Neutrophil (primary cell): ENCODE data around the gene SPATA21.

ENCODE experiments used
- H3K27ac ChIP-seq: fragments of 200-600 bp; sonication (generic); 2 replicates; pipeline ENCODE4 v1.5.1; 2016; ENCODE audit warnings: mild to moderate bottlenecking, moderate library complexity
- H3K27me3 ChIP-seq: fragments of 200-600 bp; sonication (generic); 2 replicates; pipeline ENCODE4 v1.6.0; 2016; ENCODE audit warnings: mild to moderate bottlenecking
- H3K36me3 ChIP-seq: fragments of 200-600 bp; sonication (generic); 2 replicates; pipeline ENCODE4 v1.5.1; 2017
- H3K4me1 ChIP-seq, 2 experiments: fragments of 200-600 bp in 1 of 2; sonication (generic) in 1 of 2; 1 replicate in 1 of 2; 2 replicates in 1 of 2; pipeline versions ENCODE4 v1.5.1 to v1.6.1; 2013 to 2016; ENCODE audit warnings: low read depth in 1 of 2, low read length in 1 of 2, mild to moderate bottlenecking in 1 of 2, moderate library complexity in 1 of 2; ENCODE audit not compliant: control insufficient read depth in 1 of 2, insufficient read depth in 1 of 2
- H3K4me3 ChIP-seq, 2 experiments: fragments of 200-600 bp in 1 of 2; sonication (generic) in 1 of 2; 1 replicate in 1 of 2; 2 replicates in 1 of 2; pipeline ENCODE4 v1.5.1; 2013 to 2016; ENCODE audit warnings: low read depth in 1 of 2, low read length in 1 of 2, mild to moderate bottlenecking in 1 of 2, moderate library complexity in 1 of 2
- H3K9me3 ChIP-seq: fragments of 200-600 bp; sonication (generic); 2 replicates; pipeline ENCODE4 v1.5.1; 2016
- TF ChIP-seq, protein P1 (sequence below): fragments of 200-600 bp; sonication (generic); IDR thresholded peaks from 2 replicates; pipeline ENCODE4 v1.5.1; 2016; ENCODE audit warnings: antibody characterized with exemption

Gene SPATA21

GRCh38 chr1:16392740-16393569, 44.3 kb downstream of the SPATA21 start:
- TF ChIP-seq, protein P1, sequence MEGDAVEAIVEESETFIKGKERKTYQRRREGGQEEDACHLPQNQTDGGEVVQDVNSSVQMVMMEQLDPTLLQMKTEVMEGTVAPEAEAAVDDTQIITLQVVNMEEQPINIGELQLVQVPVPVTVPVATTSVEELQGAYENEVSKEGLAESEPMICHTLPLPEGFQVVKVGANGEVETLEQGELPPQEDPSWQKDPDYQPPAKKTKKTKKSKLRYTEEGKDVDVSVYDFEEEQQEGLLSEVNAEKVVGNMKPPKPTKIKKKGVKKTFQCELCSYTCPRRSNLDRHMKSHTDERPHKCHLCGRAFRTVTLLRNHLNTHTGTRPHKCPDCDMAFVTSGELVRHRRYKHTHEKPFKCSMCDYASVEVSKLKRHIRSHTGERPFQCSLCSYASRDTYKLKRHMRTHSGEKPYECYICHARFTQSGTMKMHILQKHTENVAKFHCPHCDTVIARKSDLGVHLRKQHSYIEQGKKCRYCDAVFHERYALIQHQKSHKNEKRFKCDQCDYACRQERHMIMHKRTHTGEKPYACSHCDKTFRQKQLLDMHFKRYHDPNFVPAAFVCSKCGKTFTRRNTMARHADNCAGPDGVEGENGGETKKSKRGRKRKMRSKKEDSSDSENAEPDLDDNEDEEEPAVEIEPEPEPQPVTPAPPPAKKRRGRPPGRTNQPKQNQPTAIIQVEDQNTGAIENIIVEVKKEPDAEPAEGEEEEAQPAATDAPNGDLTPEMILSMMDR: no peak
- H3K27ac ChIP-seq: no peak overlapping the region
- H3K27me3 ChIP-seq: no peaks in the 10 kb centered on the region
- H3K4me3 ChIP-seq: no peak overlapping the region
- peaks cover 9% of the 10 kb centered on the region in 2 experiments for H3K4me1 ChIP-seq
- no peaks in the 10 kb centered on the region for H3K9me3 ChIP-seq
- H3K36me3 ChIP-seq: peaks cover 54% of the 10 kb centered on the region

DNA sequence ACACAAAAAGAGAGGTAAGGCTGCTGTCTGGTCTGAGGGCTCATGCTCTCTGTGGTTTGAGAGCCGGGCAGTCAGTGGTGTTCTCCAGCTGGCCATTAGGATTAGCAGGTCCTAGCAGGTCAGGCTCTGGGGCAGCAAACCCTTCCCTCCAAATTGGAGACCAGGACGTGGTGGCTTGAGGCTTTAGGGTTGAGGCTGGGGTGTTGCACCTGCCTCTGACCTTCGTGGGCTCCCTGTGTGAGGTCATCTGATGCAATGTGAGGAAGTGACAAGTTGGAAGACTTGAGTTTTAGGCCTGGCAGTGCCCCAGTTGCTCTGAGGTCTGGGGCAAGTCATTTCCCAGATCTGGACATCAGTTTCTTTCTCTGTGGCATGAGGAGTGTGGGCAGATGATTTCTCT, 45.8 kb downstream of the SPATA21 start:
- peak overlapping the region; percentile 62 for H3K27ac ChIP-seq
- TF ChIP-seq, protein P1: no peak
- no peaks in the 10 kb centered on the region for H3K27me3 ChIP-seq
- H3K4me1 ChIP-seq: peaks cover 21 to 24% of the 10 kb centered on the region in 2 experiments
- no peaks in the 10 kb centered on the region for H3K9me3 ChIP-seq
- no peak overlapping the region for H3K4me3 ChIP-seq
- peaks cover 39% of the 10 kb centered on the region for H3K36me3 ChIP-seq

DNA sequence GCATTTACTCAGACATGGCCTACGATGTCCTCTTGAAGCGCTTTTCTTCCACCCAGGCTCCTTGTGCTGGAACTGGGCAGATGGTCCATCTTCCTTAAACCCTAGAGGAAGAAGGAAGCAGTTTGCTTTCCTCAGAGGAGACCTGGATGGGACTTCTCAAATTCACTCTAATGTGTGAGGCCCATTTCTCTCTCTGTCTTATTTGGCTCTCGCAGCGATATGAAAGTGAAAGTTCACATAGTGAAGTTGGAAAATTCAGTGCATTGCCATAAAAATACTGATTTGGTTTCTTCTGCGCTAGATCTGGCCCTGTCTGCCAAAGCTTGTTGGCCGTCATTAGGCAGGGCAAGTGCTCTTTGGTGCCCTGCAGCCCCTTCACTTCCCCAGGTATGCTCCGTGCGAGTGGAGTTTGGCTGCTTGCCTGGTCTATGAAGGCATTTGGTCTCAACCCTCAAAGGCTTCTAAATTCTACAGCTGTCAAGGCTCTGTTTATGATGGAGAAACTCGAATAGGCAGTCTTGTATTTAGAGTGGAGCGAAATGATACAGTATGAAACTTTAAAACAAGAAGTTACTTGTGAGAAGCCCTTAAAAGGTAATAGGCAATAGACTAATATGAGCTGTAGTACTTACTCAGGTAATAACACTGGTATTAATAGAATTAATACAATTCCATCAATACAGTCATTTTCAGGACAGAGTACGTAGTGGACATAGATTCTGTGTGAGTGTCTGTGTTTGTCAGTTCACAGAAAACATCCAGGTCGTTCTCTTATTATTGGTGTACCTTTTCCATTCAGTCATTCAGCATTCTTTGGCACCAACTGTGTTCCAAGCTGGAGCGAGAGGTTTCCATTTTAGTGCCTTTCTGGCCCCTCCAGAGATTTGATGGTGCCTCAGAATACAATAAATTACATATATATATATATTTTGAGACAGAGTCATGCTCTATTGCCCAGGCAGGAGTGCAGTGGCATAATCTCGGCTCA, 49.7 kb downstream of the SPATA21 start:
- Histone ChIP-seq H3K4me3 (no peak overlapping the region), H3K9me3 (no peaks in the 10 kb centered on the region), H3K27ac (peak overlapping the region; percentile 71), H3K27me3 (no peaks in the 10 kb centered on the region), H3K4me1 (peaks cover 25 to 26% of the 10 kb centered on the region in 2 experiments), H3K36me3 (no peaks in the 10 kb centered on the region)
- TF ChIP-seq, protein P1: no peak

DNA sequence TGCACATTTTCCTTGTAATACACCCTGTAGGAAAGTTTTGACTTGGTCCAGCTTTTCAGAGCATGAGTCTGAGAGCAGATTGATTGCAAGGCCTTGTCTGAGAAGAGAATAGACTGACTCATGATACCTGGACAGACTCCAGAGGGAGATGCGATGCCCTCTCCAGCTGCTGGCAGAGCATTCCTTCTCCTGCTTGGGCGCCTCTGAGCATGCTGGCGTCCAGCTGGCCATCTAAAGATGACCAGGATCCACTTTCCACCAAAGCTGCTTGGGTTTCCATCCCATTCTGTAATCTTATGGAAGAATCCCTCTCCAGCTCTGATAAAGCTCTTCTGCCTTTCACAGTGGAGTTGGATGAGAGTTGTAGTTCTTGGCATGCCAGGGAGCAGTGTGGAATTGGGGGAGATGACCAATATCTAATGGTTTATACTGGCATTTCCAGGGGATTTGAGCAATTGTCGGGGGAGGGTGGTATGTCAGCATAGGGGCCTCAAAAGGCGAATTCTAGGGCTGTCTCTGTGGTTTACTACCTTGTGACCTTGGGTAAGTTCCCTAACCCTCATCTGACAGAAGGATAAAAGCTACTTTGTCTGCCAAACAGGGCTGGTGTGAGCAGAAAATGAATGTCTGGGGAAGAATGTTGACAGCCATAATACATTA, 50.6 kb downstream of the SPATA21 start:
- Histone ChIP-seq H3K36me3 (no peaks in the 10 kb centered on the region), H3K9me3 (no peaks in the 10 kb centered on the region), H3K27ac (peak overlapping the region; percentile 71), H3K27me3 (no peaks in the 10 kb centered on the region), H3K4me1 (peaks cover 21 to 22% of the 10 kb centered on the region in 2 experiments), H3K4me3 (no peak overlapping the region)
- TF ChIP-seq, protein P1: no peak
